Neural progenitor cell (in vitro differentiated cells): ENCODE measurements around the gene ZBTB20. TPM values are rescaled to one million over a fixed set of nuclear protein-coding genes. Genes with fewer than 3 reads are reported as not detected.

Source experiments
- DNase-seq: peaks from one replicate; pipeline ENCODE4 v3.0.0-alpha.2; 2016; ENCODE audit warnings: low spot score
- H2AFZ ChIP-seq: fragments of 200-600 bp; sonication (generic); replicated peaks from 2 replicates; pipeline ENCODE4 v1.6.1; 2016; ENCODE audit warnings: antibody characterized with exemption
- H3F3A ChIP-seq: fragments of 200-600 bp; sonication (generic); 2 replicates; pipeline ENCODE4 v1.6.1; 2016; ENCODE audit warnings: antibody characterized with exemption, low read depth
- H3K27ac ChIP-seq: fragments of 200-600 bp; sonication (generic); 2 replicates; pipeline ENCODE4 v1.5.1; 2016; ENCODE audit warnings: mild to moderate bottlenecking
- H3K27me3 ChIP-seq: fragments of 200-600 bp; sonication (generic); 2 replicates; pipeline ENCODE4 v1.6.1; 2016; ENCODE audit warnings: mild to moderate bottlenecking, moderate library complexity
- H3K36me3 ChIP-seq: fragments of 200-600 bp; sonication (generic); 2 replicates; pipeline ENCODE4 v1.5.1; 2016
- H3K4me1 ChIP-seq: fragments of 200-600 bp; sonication (generic); 2 replicates; pipeline ENCODE4 v1.6.1; 2016; ENCODE audit warnings: mixed run types
- H3K4me2 ChIP-seq: fragments of 200-600 bp; sonication (generic); 2 replicates; pipeline ENCODE4 v1.6.1; 2016
- H3K4me3 ChIP-seq: fragments of 200-600 bp; sonication (generic); 2 replicates; pipeline ENCODE4 v1.5.1; 2016
- H3K79me2 ChIP-seq: fragments of 200-600 bp; sonication (generic); 2 replicates; pipeline ENCODE4 v1.6.1; 2016; ENCODE audit warnings: low read depth
- H3K9ac ChIP-seq: fragments of 200-600 bp; sonication (generic); 2 replicates; pipeline ENCODE4 v1.6.1; 2016
- H3K9me3 ChIP-seq: fragments of 200-600 bp; sonication (generic); 2 replicates; pipeline ENCODE4 v1.5.1; 2016; ENCODE audit warnings: low read depth
- H4K20me1 ChIP-seq: fragments of 200-600 bp; sonication (generic); 2 replicates; pipeline ENCODE4 v1.6.1; 2016; ENCODE audit warnings: low read depth
- H3K27ac Mint-ChIP-seq: 3 replicates; pipeline ENCODE4 v1.8.0; 2021; ENCODE audit warnings: mixed read lengths
- H3K27me3 Mint-ChIP-seq: 2 replicates; pipeline ENCODE4 v1.8.0; 2022; ENCODE audit warnings: low read depth, mild to moderate bottlenecking, inconsistent platforms, moderate library complexity, mixed read lengths; ENCODE audit not compliant: insufficient read depth
- H3K36me3 Mint-ChIP-seq: 3 replicates; pipeline ENCODE4 v1.8.0; 2021; ENCODE audit warnings: mixed read lengths
- H3K4me1 Mint-ChIP-seq: 3 replicates; pipeline ENCODE4 v1.8.0; 2021; ENCODE audit warnings: mixed read lengths
- H3K4me3 Mint-ChIP-seq: 3 replicates; pipeline ENCODE4 v1.8.0; 2021; ENCODE audit warnings: mild to moderate bottlenecking, moderate library complexity, mixed read lengths
- H3K9me3 Mint-ChIP-seq: 3 replicates; pipeline ENCODE4 v1.8.0; 2020; ENCODE audit warnings: mixed read lengths
- EZH2 ChIP-seq: fragments of 200-600 bp; sonication (generic); IDR thresholded peaks from 2 replicates; pipeline ENCODE4 v1.6.1; 2017; ENCODE audit warnings: antibody characterized with exemption, mild to moderate bottlenecking, moderate library complexity
- EZH2phosphoT487 ChIP-seq: fragments of 200-600 bp; sonication (generic); IDR thresholded peaks from 2 replicates; pipeline ENCODE4 v1.6.1; 2017; ENCODE audit warnings: antibody characterized with exemption
- total RNA-seq: library from RNA; depleted of rRNA; stranded (reverse); fragments of >200 nt; gene quantifications from 2 replicates; pipeline ENCODE4 v1.2.3, GENCODE V29; 2015; ENCODE audit warnings: low replicate concordance
- TF ChIP-seq, protein P1 (sequence below): fragments of 200-600 bp; sonication (generic); IDR thresholded peaks from 2 replicates; pipeline ENCODE4 v1.5.1; 2017; ENCODE audit warnings: antibody characterized with exemption, mild to moderate bottlenecking

ZBTB20 gene
- total RNA-seq, 1 donor from 2014 or later = 1.9 TPM

DNA sequence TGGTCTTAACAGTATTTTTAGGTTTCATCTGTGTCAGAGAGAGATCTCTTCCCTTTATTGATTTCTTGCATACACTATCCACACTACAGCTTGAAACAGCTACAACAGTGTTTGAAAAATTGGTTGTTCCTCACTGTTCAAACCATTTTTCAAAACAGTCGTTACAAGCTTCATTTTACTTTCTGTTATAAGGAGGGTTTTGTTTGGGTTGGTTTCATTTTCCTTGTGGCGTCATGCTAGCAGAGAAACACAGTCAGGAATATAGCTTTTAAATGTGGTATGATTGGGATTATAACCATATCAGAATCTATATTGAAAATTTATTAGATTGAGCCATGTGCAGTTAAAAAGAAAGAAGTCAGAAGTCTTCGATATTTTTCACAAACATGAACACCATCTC, 400.6 kb downstream of the ZBTB20 start:
- Histone ChIP-seq H3K36me3 (no peaks in the 10 kb centered on the region), H3K79me2 (no peaks in the 10 kb centered on the region), H2AFZ (no peak overlapping the region), H3K4me1 (peaks cover 8% of the 10 kb centered on the region), H3K27me3 (no peaks in the 10 kb centered on the region), H3K27ac (no peak overlapping the region), H3K4me3 (no peak overlapping the region), H3K9ac (no peak overlapping the region), H3K9me3 (no peaks in the 10 kb centered on the region), H4K20me1 (no peaks in the 10 kb centered on the region), H3F3A (no peaks in the 10 kb centered on the region), H3K4me2 (no peak overlapping the region)
- TF ChIP-seq EZH2phosphoT487 = no peak
- Mint-ChIP-seq H3K4me1 (no peaks in the 10 kb centered on the region), H3K4me3 (no peak overlapping the region), H3K9me3 (no peaks in the 10 kb centered on the region), H3K27me3 (no peaks in the 10 kb centered on the region), H3K27ac (no peak overlapping the region), H3K36me3 (no peaks in the 10 kb centered on the region)
- DNase-seq = no peak

DNA sequence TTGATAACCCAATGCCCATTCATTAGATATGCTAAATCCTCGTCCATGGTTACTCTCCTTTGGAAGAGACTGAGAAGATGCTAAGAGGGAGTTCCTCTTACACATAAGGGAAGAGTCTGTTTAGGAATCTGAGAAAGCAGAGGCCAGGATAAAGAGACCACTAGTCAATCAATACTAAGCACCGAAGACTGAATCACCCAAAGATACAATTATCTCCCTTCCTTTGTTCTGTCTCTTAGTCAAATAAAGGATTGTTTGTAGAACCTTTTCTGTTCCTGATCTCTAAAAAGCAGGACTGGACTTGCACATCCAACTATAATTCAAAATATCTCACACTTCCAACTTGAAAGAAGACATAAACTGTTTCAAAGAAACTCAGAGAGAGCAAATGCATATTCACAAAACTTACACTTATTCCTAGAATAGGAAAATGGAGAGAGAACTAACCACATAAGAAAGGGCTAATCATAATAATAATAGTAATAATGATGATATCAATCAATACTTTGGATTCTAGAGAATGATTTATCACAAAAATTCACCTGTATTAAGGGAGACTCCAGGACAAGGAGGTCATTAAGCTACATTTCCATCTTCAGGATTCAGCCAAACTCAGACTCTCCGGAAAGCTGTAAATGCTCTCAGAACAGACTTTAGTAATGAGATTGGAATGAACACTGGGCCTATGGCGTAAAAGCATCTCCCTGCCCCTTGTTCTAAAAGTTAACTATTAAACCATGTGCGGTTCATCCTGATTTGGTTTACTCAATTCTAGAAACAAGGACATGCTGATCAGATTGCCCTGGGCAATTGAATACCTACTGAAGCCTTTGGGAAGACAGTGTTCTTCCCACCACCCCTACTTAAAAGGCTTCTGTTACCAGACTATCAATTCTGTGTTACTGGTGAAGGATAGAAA, 401.5 kb downstream of the ZBTB20 start:
- Histone ChIP-seq H3K4me1 (peaks cover 8% of the 10 kb centered on the region), H3K9ac (no peak overlapping the region), H2AFZ (no peak overlapping the region), H3F3A (no peaks in the 10 kb centered on the region), H3K4me3 (no peak overlapping the region), H4K20me1 (no peaks in the 10 kb centered on the region), H3K4me2 (no peak overlapping the region), H3K27ac (no peak overlapping the region), H3K9me3 (no peaks in the 10 kb centered on the region), H3K36me3 (no peaks in the 10 kb centered on the region), H3K79me2 (no peaks in the 10 kb centered on the region), H3K27me3 (no peaks in the 10 kb centered on the region)
- H3K36me3 Mint-ChIP-seq = no peaks in the 10 kb centered on the region
- H3K27ac Mint-ChIP-seq = no peak overlapping the region
- peak; percentile 4 for DNase-seq
- no peak overlapping the region for H3K4me3 Mint-ChIP-seq
- TF ChIP-seq EZH2 = no peak
- TF ChIP-seq EZH2phosphoT487 = no peak
- TF ChIP-seq, protein P1, sequence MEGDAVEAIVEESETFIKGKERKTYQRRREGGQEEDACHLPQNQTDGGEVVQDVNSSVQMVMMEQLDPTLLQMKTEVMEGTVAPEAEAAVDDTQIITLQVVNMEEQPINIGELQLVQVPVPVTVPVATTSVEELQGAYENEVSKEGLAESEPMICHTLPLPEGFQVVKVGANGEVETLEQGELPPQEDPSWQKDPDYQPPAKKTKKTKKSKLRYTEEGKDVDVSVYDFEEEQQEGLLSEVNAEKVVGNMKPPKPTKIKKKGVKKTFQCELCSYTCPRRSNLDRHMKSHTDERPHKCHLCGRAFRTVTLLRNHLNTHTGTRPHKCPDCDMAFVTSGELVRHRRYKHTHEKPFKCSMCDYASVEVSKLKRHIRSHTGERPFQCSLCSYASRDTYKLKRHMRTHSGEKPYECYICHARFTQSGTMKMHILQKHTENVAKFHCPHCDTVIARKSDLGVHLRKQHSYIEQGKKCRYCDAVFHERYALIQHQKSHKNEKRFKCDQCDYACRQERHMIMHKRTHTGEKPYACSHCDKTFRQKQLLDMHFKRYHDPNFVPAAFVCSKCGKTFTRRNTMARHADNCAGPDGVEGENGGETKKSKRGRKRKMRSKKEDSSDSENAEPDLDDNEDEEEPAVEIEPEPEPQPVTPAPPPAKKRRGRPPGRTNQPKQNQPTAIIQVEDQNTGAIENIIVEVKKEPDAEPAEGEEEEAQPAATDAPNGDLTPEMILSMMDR = no peak
- no peaks in the 10 kb centered on the region for H3K9me3 Mint-ChIP-seq
- no peaks in the 10 kb centered on the region for H3K27me3 Mint-ChIP-seq
- H3K4me1 Mint-ChIP-seq = no peaks in the 10 kb centered on the region

DNA sequence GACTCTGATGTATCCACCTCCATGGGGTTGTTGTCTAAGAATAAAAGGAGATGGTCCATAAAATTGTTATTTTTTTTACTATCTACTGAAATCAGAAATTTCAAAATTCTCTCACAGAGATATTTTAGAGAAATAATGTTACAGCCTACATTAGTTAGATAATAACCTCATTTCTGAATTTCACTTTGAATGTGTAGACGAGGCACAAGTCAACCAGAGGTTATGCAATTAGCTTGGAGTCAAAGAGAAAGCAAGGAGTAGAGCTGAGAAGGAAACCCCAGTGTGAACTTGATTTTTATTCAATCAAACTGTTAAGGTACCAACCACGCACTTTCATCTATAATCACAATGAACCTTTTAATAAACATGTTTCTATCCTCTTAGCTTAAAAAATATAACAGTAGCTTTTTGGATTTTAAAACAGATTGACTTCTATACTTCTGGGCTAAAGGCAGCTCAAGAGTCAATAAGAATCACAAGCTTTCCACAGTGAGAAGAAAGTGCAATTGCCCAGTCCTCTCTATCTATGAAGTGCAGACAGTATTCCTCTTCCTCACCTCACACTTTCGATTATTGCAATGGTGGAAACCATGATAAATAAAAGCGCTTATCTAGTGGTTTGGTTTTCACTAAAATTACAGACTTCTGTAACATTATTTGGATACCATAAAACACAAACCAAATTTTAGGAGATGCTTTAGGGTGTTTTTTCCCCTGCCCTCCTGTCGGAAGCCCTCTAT, 403.2 kb downstream of the ZBTB20 start:
- Histone ChIP-seq H4K20me1 (no peaks in the 10 kb centered on the region), H3K4me2 (no peak overlapping the region), H3K27ac (no peak overlapping the region), H3K79me2 (no peaks in the 10 kb centered on the region), H3F3A (no peaks in the 10 kb centered on the region), H3K27me3 (no peaks in the 10 kb centered on the region), H3K4me3 (no peak overlapping the region), H2AFZ (no peak overlapping the region), H3K9ac (no peak overlapping the region), H3K4me1 (peaks cover 8% of the 10 kb centered on the region), H3K9me3 (no peaks in the 10 kb centered on the region), H3K36me3 (no peaks in the 10 kb centered on the region)
- Mint-ChIP-seq H3K4me1 (no peaks in the 10 kb centered on the region), H3K27ac (no peak overlapping the region), H3K36me3 (no peaks in the 10 kb centered on the region), H3K9me3 (no peaks in the 10 kb centered on the region), H3K27me3 (no peaks in the 10 kb centered on the region), H3K4me3 (no peak overlapping the region)
- no peak for DNase-seq
- TF ChIP-seq EZH2phosphoT487 = no peak
- TF ChIP-seq, protein P1 = no peak
- TF ChIP-seq EZH2 = no peak
